H9 (cell line): ENCODE data around the gene PGM1. TPM values are rescaled to one million over a fixed set of nuclear protein-coding genes. Genes with fewer than 3 reads are reported as not detected.

Experiments used
- DNase-seq: peaks from one replicate; pipeline ENCODE4 v3.0.0-alpha.2; 2017
- H2AFZ ChIP-seq: one replicate; pipeline ENCODE4 v1.6.1; 2013; ENCODE audit warnings: mild to moderate bottlenecking, low read length, control low read depth, moderate library complexity
- H2AK5ac ChIP-seq: 2 replicates; pipeline ENCODE4 v1.6.1; 2013; ENCODE audit warnings: low read length, control low read depth, mixed read lengths; ENCODE audit not compliant: insufficient read length
- H2BK120ac ChIP-seq: one replicate; pipeline ENCODE4 v1.6.1; 2013; ENCODE audit warnings: low read depth, mild to moderate bottlenecking, low read length, control low read depth, inconsistent platforms; ENCODE audit not compliant: poor library complexity, severe bottlenecking
- H2BK12ac ChIP-seq: 2 replicates; pipeline ENCODE4 v1.6.1; 2013; ENCODE audit warnings: low read length, control low read depth, mixed read lengths, low read depth; ENCODE audit not compliant: insufficient read length
- H2BK15ac ChIP-seq: 2 replicates; pipeline ENCODE4 v1.6.1; 2013; ENCODE audit warnings: low read depth, low read length, control low read depth
- H2BK20ac ChIP-seq: one replicate; pipeline ENCODE4 v1.6.1; 2013; ENCODE audit warnings: low read depth, mild to moderate bottlenecking, low read length, control low read depth, inconsistent platforms; ENCODE audit not compliant: poor library complexity, severe bottlenecking
- H2BK5ac ChIP-seq: 2 replicates; pipeline ENCODE4 v1.6.1; 2013; ENCODE audit warnings: low read length, control low read depth, mixed read lengths; ENCODE audit not compliant: insufficient read length
- H3K14ac ChIP-seq: 2 replicates; pipeline ENCODE4 v1.6.1; 2013; ENCODE audit warnings: low read length, control low read depth; ENCODE audit not compliant: insufficient read depth
- H3K18ac ChIP-seq: 2 replicates; pipeline ENCODE4 v1.6.1; 2013; ENCODE audit warnings: low read depth, mild to moderate bottlenecking, mixed read lengths, low read length, control low read depth; ENCODE audit not compliant: insufficient read length
- H3K23ac ChIP-seq: 2 replicates; pipeline ENCODE4 v1.6.1; 2013; ENCODE audit warnings: low read length, control low read depth, mixed read lengths, low read depth; ENCODE audit not compliant: insufficient read length
- H3K23me2 ChIP-seq: 2 replicates; pipeline ENCODE4 v1.6.1; 2013; ENCODE audit warnings: low read depth, mild to moderate bottlenecking, mixed read lengths, low read length, control low read depth; ENCODE audit not compliant: insufficient read length, poor library complexity, severe bottlenecking
- H3K27ac ChIP-seq: 2 replicates; pipeline ENCODE4 v1.5.1; 2013; ENCODE audit warnings: low read length, control low read depth, mixed read lengths, low read depth; ENCODE audit not compliant: insufficient read length
- H3K27me3 ChIP-seq: 2 replicates; pipeline ENCODE4 v1.6.1; 2013; ENCODE audit warnings: low read length, control low read depth, inconsistent platforms; ENCODE audit not compliant: insufficient read depth
- H3K4ac ChIP-seq: 2 replicates; pipeline ENCODE4 v1.6.1; 2013; ENCODE audit warnings: low read depth, mild to moderate bottlenecking, control low read depth, inconsistent platforms, low read length, moderate library complexity
- H3K4me1 ChIP-seq: 2 replicates; pipeline ENCODE4 v1.6.1; 2013; ENCODE audit warnings: low read length, control low read depth, inconsistent platforms; ENCODE audit not compliant: insufficient read depth
- H3K4me2 ChIP-seq: 2 replicates; pipeline ENCODE4 v1.6.1; 2013; ENCODE audit warnings: low read length, control low read depth, mixed read lengths; ENCODE audit not compliant: insufficient read length, insufficient read depth
- H3K56ac ChIP-seq: 2 replicates; pipeline ENCODE4 v1.6.1; 2013; ENCODE audit warnings: low read depth, mild to moderate bottlenecking, mixed read lengths, low read length, control low read depth; ENCODE audit not compliant: insufficient read length
- H3K79me1 ChIP-seq: 2 replicates; pipeline ENCODE4 v1.6.1; 2013; ENCODE audit warnings: low read depth, mild to moderate bottlenecking, moderate library complexity, low read length, control low read depth, inconsistent platforms; ENCODE audit not compliant: insufficient read depth, poor library complexity, severe bottlenecking
- H3K79me2 ChIP-seq: 2 replicates; pipeline ENCODE4 v1.6.1; 2013; ENCODE audit warnings: low read length, control low read depth, inconsistent platforms; ENCODE audit not compliant: insufficient read depth
- H3K9ac ChIP-seq: 2 replicates; pipeline ENCODE4 v1.6.1; 2013; ENCODE audit warnings: low read length, control low read depth, mixed read lengths; ENCODE audit not compliant: insufficient read length; ENCODE audit errors: extremely low read depth
- H3K9me3 ChIP-seq: one replicate; pipeline ENCODE4 v1.6.1; 2013; ENCODE audit warnings: low read depth, low read length, inconsistent platforms; ENCODE audit not compliant: control insufficient read depth
- H3T11ph ChIP-seq: one replicate; pipeline ENCODE4 v1.6.1; 2013; ENCODE audit warnings: mild to moderate bottlenecking, low read length, control low read depth, inconsistent platforms
- H4K20me1 ChIP-seq: one replicate; pipeline ENCODE4 v1.6.1; 2013; ENCODE audit not compliant: control insufficient read depth, insufficient read length, insufficient read depth
- H4K5ac ChIP-seq: 2 replicates; pipeline ENCODE4 v1.6.1; 2013; ENCODE audit warnings: low read depth, mild to moderate bottlenecking, mixed read lengths, low read length, control low read depth; ENCODE audit not compliant: insufficient read length
- H4K8ac ChIP-seq: replicated peaks from 2 replicates; pipeline ENCODE4 v1.6.1; 2013; ENCODE audit warnings: low read length, control low read depth, mixed read lengths, low read depth; ENCODE audit not compliant: insufficient read length
- H4K91ac ChIP-seq: 2 replicates; pipeline ENCODE4 v1.6.1; 2013; ENCODE audit warnings: low read depth, mild to moderate bottlenecking, moderate library complexity, mixed read lengths, low read length, control low read depth; ENCODE audit not compliant: insufficient read length
- H3K27ac Mint-ChIP-seq, 3 experiments: 2 replicates in 2 of 3; 3 replicates in 1 of 3; pipeline ENCODE4 v1.8.0; 2020 to 2021; ENCODE audit warnings: mixed read lengths in 3 of 3, mild to moderate bottlenecking in 1 of 3, moderate library complexity in 1 of 3
- H3K27me3 Mint-ChIP-seq: 2 replicates; pipeline ENCODE4 v1.8.0; 2021; ENCODE audit warnings: low read depth, mild to moderate bottlenecking, moderate library complexity, mixed read lengths
- H3K36me3 Mint-ChIP-seq, 3 experiments: 2 replicates in 2 of 3; 3 replicates in 1 of 3; pipeline ENCODE4 v1.8.0; 2020 to 2021; ENCODE audit warnings: low read depth in 3 of 3, mixed read lengths in 3 of 3; ENCODE audit not compliant: insufficient read depth in 1 of 3
- H3K4me1 Mint-ChIP-seq, 2 experiments: 2 replicates each; pipeline ENCODE4 v1.8.0; 2020; ENCODE audit warnings: mixed read lengths in 2 of 2
- H3K4me3 Mint-ChIP-seq, 2 experiments: 2 replicates in 1 of 2; 3 replicates in 1 of 2; pipeline ENCODE4 v1.8.0; 2020 to 2021; ENCODE audit warnings: mild to moderate bottlenecking in 2 of 2, mixed read lengths in 2 of 2, moderate library complexity in 1 of 2
- H3K9me3 Mint-ChIP-seq, 2 experiments: 2 replicates in 1 of 2; 3 replicates in 1 of 2; pipeline ENCODE4 v1.8.0; 2020; ENCODE audit warnings: mild to moderate bottlenecking in 2 of 2, mixed read lengths in 2 of 2, moderate library complexity in 1 of 2
- CTCF ChIP-seq: fragments of 200-600 bp; sonication (generic); conservative IDR thresholded peaks from 3 replicates; pipeline ENCODE4 v1.8.0; 2021; ENCODE audit warnings: antibody characterized with exemption, mild to moderate bottlenecking
- WGBS: extraction: QIAGEN DNeasy Blood & Tissue Kit; methylation state at CpG from one replicate; pipeline ENCODE4 v1.1.7; 2013; ENCODE audit warnings: missing lambda C conversion rate, low lambda C conversion rate, mixed read lengths; ENCODE audit not compliant: insufficient read length; ENCODE audit errors: extremely low coverage; 5-methylcytosine and 5-hydroxymethylcytosine counted together
- total RNA-seq: library from RNA; stranded (reverse); gene quantifications from 2 replicates; pipeline ENCODE4 v1.2.1, GENCODE V29; 2021

PGM1 gene
- total RNA-seq, 1 experiment from 2014 or later: 56.4 TPM

DNA sequence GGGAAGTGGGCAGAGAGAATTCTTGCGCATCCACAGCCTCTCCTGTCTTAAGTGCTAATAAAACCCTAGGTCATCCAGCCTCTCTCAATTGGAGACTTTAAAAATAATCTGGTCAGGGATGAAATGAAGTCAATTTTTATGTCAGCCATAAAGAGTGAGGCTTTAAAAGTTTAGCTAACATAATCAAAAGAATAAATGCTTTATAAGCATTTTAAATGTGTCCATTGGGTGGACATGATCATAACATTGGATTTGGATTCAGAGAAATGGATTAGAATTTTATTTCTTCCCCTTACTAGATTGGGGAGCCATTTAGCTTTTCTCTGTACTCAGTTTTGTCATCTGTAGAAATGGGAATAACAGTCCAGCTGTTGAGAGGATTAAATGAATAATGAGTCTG, 55.5 kb downstream of the PGM1 start:
- Histone ChIP-seq H3K56ac (no peak overlapping the region), H3K23ac (no peak overlapping the region), H3T11ph (no peak overlapping the region), H4K20me1 (no peaks in the 10 kb centered on the region), H3K9me3 (no peaks in the 10 kb centered on the region), H4K91ac (no peak overlapping the region), H2BK12ac (no peak overlapping the region), H3K18ac (no peak overlapping the region), H2BK120ac (no peak overlapping the region), H3K14ac (no peak overlapping the region), H2BK20ac (no peak overlapping the region), H3K4me2 (no peak overlapping the region), H3K4me1 (0 out of 2 replicates have a peak, but pooled peaks cover under 1% of the 10 kb centered on the region), H2BK5ac (no peak overlapping the region), H3K4ac (no peak overlapping the region), H3K27me3 (no peaks in the 10 kb centered on the region), H3K9ac (no peak overlapping the region), H2AK5ac (no peak overlapping the region), H4K5ac (no peak overlapping the region), H3K27ac (no peak overlapping the region), H4K8ac (no peak overlapping the region), H2AFZ (no peak overlapping the region), H2BK15ac (no peak overlapping the region), H3K79me2 (no peaks in the 10 kb centered on the region), H3K23me2 (no peaks in the 10 kb centered on the region), H3K79me1 (no peaks in the 10 kb centered on the region)
- DNase-seq: no peak
- no peaks in the 10 kb centered on the region; the same call in 1 of the 2 replicates for H3K27me3 Mint-ChIP-seq
- H3K27ac Mint-ChIP-seq: no peak overlapping the region
- H3K4me3 Mint-ChIP-seq: no peak overlapping the region
- 0 out of 4 replicates have a peak, but pooled peaks cover 2 to 3% of the 10 kb centered on the region in 2 experiments for H3K4me1 Mint-ChIP-seq
- peaks cover 0 to 19% (median 4%) of the 10 kb centered on the region in 3 experiments; a peak in 4 of 7 replicates for H3K36me3 Mint-ChIP-seq
- no CpG with 5 or more reads among the region's 1 CpG for WGBS
- no peak for TF ChIP-seq CTCF
- H3K9me3 Mint-ChIP-seq: no peaks in the 10 kb centered on the region
